OCI-LY7 (cell line): ENCODE data around the gene SUFU.

Experiments used
- EZH2phosphoT487 ChIP-seq: fragments of 200-600 bp; sonication (generic); IDR thresholded peaks from 2 replicates; pipeline ENCODE4 v1.6.1; 2018; ENCODE audit warnings: low read depth, borderline replicate concordance, mild to moderate bottlenecking, mixed run types, antibody characterized with exemption, low read length, moderate library complexity, mixed read lengths
- TF ChIP-seq, protein P1 (sequence below): fragments of 200-600 bp; sonication (generic); conservative IDR thresholded peaks from 2 replicates; pipeline ENCODE4 v1.5.1; 2014; ENCODE audit warnings: mild to moderate bottlenecking, antibody characterized with exemption, low read length, moderate library complexity, mixed read lengths

DNA sequence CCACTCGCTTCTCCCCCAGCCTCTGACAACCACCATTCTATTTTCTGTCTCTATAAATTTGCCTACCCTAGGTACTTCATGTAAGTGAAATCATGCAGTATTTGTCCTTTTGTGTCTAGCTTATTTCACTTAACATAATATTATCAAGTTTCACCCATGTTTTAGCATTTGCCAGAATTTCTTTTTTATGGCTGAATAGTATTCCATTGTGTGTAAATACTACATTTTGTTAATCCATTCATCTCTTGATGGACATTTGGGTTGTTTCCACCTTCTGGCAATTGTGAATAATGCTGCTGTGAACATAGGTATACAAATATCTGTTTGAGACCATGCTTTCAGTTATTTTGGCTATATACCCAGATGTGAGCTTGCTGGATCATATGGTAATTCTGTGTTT, 83.1 kb downstream of the SUFU start:
- TF ChIP-seq, protein P1, sequence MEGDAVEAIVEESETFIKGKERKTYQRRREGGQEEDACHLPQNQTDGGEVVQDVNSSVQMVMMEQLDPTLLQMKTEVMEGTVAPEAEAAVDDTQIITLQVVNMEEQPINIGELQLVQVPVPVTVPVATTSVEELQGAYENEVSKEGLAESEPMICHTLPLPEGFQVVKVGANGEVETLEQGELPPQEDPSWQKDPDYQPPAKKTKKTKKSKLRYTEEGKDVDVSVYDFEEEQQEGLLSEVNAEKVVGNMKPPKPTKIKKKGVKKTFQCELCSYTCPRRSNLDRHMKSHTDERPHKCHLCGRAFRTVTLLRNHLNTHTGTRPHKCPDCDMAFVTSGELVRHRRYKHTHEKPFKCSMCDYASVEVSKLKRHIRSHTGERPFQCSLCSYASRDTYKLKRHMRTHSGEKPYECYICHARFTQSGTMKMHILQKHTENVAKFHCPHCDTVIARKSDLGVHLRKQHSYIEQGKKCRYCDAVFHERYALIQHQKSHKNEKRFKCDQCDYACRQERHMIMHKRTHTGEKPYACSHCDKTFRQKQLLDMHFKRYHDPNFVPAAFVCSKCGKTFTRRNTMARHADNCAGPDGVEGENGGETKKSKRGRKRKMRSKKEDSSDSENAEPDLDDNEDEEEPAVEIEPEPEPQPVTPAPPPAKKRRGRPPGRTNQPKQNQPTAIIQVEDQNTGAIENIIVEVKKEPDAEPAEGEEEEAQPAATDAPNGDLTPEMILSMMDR, result no peak
- TF ChIP-seq EZH2phosphoT487, result no peak
